Thyroid gland (tissue), 4 donors: ENCODE data around the gene ITIH5.
"Not testable (repeated sequence)": the region's sequence is repeated elsewhere in the genome, so short reads cannot be mapped to it uniquely, and the experiment has no call there.

Experiments
- CTCF ChIP-seq, 6 experiments: fragments of 200-600 bp in 3 of 6; fragments of 450-650 bp in 3 of 6; sonication (generic) in 3 of 6; IDR thresholded peaks; one replicate each; pipeline ENCODE4 v1.5.1; 2016 to 2019; ENCODE audit warnings: antibody characterized with exemption in 6 of 6, mild to moderate bottlenecking in 2 of 6, inconsistent platforms in 1 of 6, moderate library complexity in 1 of 6
- POLR2A ChIP-seq, 2 donors: fragments of 450-650 bp; IDR thresholded peaks; one replicate each; pipeline ENCODE4 v1.6.1; 2017; ENCODE audit warnings: antibody characterized with exemption in 2 of 2, mild to moderate bottlenecking in 2 of 2, moderate library complexity in 1 of 2

DNA sequence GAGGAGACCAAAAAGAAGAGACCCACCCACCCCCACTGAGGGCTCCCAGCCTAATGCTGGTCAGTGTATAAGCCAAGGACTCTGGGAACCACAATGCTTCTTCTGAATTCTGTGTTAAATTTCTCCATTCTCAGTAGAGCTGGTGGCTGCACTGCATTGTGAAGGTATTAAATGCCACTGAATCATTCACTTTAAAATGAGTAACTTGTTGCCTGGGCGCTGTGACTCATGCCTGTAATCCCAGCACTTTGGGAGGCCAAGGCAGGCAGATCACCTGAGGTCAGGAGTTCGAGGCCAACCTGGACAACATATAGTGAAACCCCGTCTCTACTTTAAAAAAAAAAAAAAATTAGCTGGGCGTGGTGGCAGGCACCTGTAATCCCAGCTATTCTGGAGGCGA is 13.3 kb upstream of the ITIH5 start:
- TF ChIP-seq CTCF, POLR2A (IDR thresholded peaks at IDR 0.05): not testable (repeated sequence)
